ENCODE data around the gene SLC6A3.
A peak's percentile ranks its signal among the peaks of the same experiment; 100 is the strongest.

GRCh38 chr5:1468247-1468612 is 23.0 kb upstream of the SLC6A3 start:
- TF ChIP-seq CTCF (IDR thresholded peaks at IDR 0.05) = peak; percentile 34 to 54 (median 44)
- TF ChIP-seq EP300 (IDR thresholded peaks at IDR 0.05; ENCODE audit: low read depth) = no peak
